Fibroblast of lung (primary cell): ENCODE data around the gene ADGRG3.

Experiments
- CTCF ChIP-seq, 2 donors: IDR thresholded peaks in 1 of 2; conservative IDR thresholded peaks in 1 of 2; 1 replicate in 1 of 2; 2 replicates in 1 of 2; pipeline ENCODE4 v1.5.1; 2011 to 2012; ENCODE audit warnings: low read length in 2 of 2, control low read depth in 1 of 2, inconsistent platforms in 1 of 2, low read depth in 1 of 2, mild to moderate bottlenecking in 1 of 2
- EZH2 ChIP-seq: IDR thresholded peaks from 2 replicates; pipeline ENCODE4 v1.5.1; 2012; ENCODE audit warnings: low read length, control low read depth, mild to moderate bottlenecking; ENCODE audit errors: missing control alignments

- no peak for TF ChIP-seq CTCF (conservative IDR thresholded peaks at IDR 0.05 in 1 of 2, IDR thresholded peaks at IDR 0.05 in 1 of 2; ENCODE audit: low read depth in 1 of 2, low read length in 2 of 2)
- TF ChIP-seq EZH2 = no peak
Observed at GRCh38 chr16:57728336-57729181, 60.5 kb downstream of the ADGRG3 start.
